K562 (cell line): Measurements from ENCODE around the gene MAP2K7. TPM values are rescaled to one million over a fixed set of nuclear protein-coding genes. Genes with fewer than 3 reads are reported as not detected.

Experiments
- ATAC-seq: fragments of 200-7000 bp; cut with Tn5 transposase; 3 replicates; pipeline ENCODE4 v1.9.1; 2020; ENCODE audit warnings: moderate library complexity
- BruUV-seq: library from RNA; stranded (reverse); fragments of 400-500 nt; replicated peaks from 2 replicates; lab custom pipeline; 2021; lab: Mats Ljungman, UMichigan
- CTCF ChIA-PET: fragments of 300-600 bp; formaldehyde crosslinking; extraction: SDS; loops from one replicate; lab custom pipeline; 2021; ENCODE audit warnings: low intra/inter-chr PET ratio; lab: Yijun Ruan, JAX
- POLR2A ChIA-PET: fragments of 300-600, 350-650 bp; sonication (Branson Sonifier 250); formaldehyde crosslinking; extraction: SDS; loops from one replicate; lab custom pipeline; 2021; ENCODE audit warnings: antibody characterized with exemption, inconsistent platforms; lab: Yijun Ruan, JAX
- DNase-seq, 4 experiments: peaks; one replicate each; pipeline versions ENCODE4 v3.0.0 to v3.0.0-alpha.2; 2011 to 2018; ENCODE audit warnings: low spot score in 3 of 4, mixed read lengths in 3 of 4; ENCODE audit errors: extremely low read depth in 1 of 4
- FAIRE-seq: peaks from 2 replicates; lab custom pipeline; 2011; peaks lifted over from hg19 to GRCh38; lab: Jason Lieb, UNC
- H2AFZ ChIP-seq: 2 replicates; pipeline ENCODE4 v1.6.0; 2011; ENCODE audit warnings: low read depth, low read length, control low read depth, inconsistent platforms
- H3K27ac ChIP-seq: fragments of 200-600 bp; 3 replicates; pipeline ENCODE4 v1.8.0; 2011; ENCODE audit warnings: low read depth, mild to moderate bottlenecking, control low read depth, inconsistent platforms, low read length, moderate library complexity, mixed read lengths; ENCODE audit errors: extremely low read depth
- H3K27me3 ChIP-seq, 2 experiments: fragments of 300-600 bp in 1 of 2; 2 replicates in 1 of 2; 3 replicates in 1 of 2; pipeline versions ENCODE4 v1.6.0 to v1.8.0; 2011; ENCODE audit warnings: inconsistent platforms in 2 of 2, low read length in 2 of 2, mild to moderate bottlenecking in 1 of 2, mixed read lengths in 1 of 2, moderate library complexity in 1 of 2; ENCODE audit not compliant: control insufficient read depth in 2 of 2, insufficient read depth in 2 of 2
- H3K36me3 ChIP-seq: fragments of 300-600 bp; 3 replicates; pipeline ENCODE4 v1.8.0; 2011; ENCODE audit warnings: mild to moderate bottlenecking, low read length, inconsistent platforms; ENCODE audit not compliant: control insufficient read depth, insufficient read depth
- H3K4me1 ChIP-seq, 2 experiments: fragments of 200-600 bp in 1 of 2; replicated peaks in 1 of 2; 2 replicates in 1 of 2; 3 replicates in 1 of 2; pipeline versions ENCODE4 v1.5.1 to v1.8.0; 2011; ENCODE audit warnings: inconsistent platforms in 2 of 2, low read length in 2 of 2, mild to moderate bottlenecking in 1 of 2, mixed read lengths in 1 of 2, moderate library complexity in 1 of 2; ENCODE audit not compliant: control insufficient read depth in 2 of 2, insufficient read depth in 2 of 2
- H3K4me2 ChIP-seq: 2 replicates; pipeline ENCODE4 v1.6.1; 2011; ENCODE audit warnings: low read length, control low read depth, inconsistent platforms, mixed read lengths; ENCODE audit not compliant: insufficient read depth
- H3K4me3 ChIP-seq: fragments of 200-600 bp; sonication (generic), shearing (Covaris generic); 2 replicates; pipeline ENCODE4 v1.5.1; 2016; ENCODE audit warnings: control low read depth, inconsistent platforms
- H3K79me2 ChIP-seq: fragments of 200-600 bp; 3 replicates; pipeline ENCODE4 v1.8.0; 2011; ENCODE audit warnings: low read length, inconsistent platforms; ENCODE audit not compliant: control insufficient read depth, insufficient read depth
- H3K9ac ChIP-seq, 2 experiments: 2 replicates each; pipeline versions ENCODE4 v1.6.0 to v1.6.1; 2011; ENCODE audit warnings: low read depth in 2 of 2, low read length in 2 of 2, control low read depth in 1 of 2, inconsistent platforms in 1 of 2, mild to moderate bottlenecking in 1 of 2, mixed read lengths in 1 of 2; ENCODE audit not compliant: insufficient read depth in 1 of 2
- H3K9me1 ChIP-seq: one replicate; pipeline ENCODE4 v1.6.0; 2011; ENCODE audit warnings: inconsistent platforms, mild to moderate bottlenecking, low read length, moderate library complexity; ENCODE audit not compliant: control insufficient read depth, insufficient read depth
- H3K9me3 ChIP-seq: replicated peaks from 2 replicates; pipeline ENCODE4 v1.5.1; 2011; ENCODE audit warnings: low read depth, low read length, inconsistent platforms; ENCODE audit not compliant: control insufficient read depth, insufficient read depth
- H4K20me1 ChIP-seq: replicated peaks from 2 replicates; pipeline ENCODE4 v1.6.1; 2011; ENCODE audit warnings: low read length, inconsistent platforms, mixed read lengths; ENCODE audit not compliant: control insufficient read depth, insufficient read depth
- ASH1L ChIP-seq: fragments of 450-650 bp; IDR thresholded peaks from 2 replicates; pipeline ENCODE4 v1.6.1; 2018; ENCODE audit warnings: borderline replicate concordance, mild to moderate bottlenecking, low read depth; ENCODE audit not compliant: partially characterized antibody
- MEIS2 ChIP-seq: fragments of 450-650 bp; IDR thresholded peaks from 2 replicates; pipeline ENCODE4 v1.6.1; 2014; ENCODE audit warnings: mild to moderate bottlenecking; ENCODE audit not compliant: partially characterized antibody
- NBN ChIP-seq: fragments of 450-650 bp; IDR thresholded peaks from 2 replicates; pipeline ENCODE4 v1.6.1; 2016; ENCODE audit warnings: low read depth, mild to moderate bottlenecking
- PML ChIP-seq: IDR thresholded peaks from 2 replicates; pipeline ENCODE4 v1.6.1; 2012; ENCODE audit warnings: low read length, inconsistent platforms
- POLR2G ChIP-seq: fragments of 200-400 bp; formaldehyde crosslinking; IDR thresholded peaks from 2 replicates; pipeline ENCODE4 v1.6.1; 2017; ENCODE audit warnings: low read depth, mild to moderate bottlenecking, antibody characterized with exemption, low read length, moderate library complexity
- TAL1 ChIP-seq: fragments of 450-650 bp; IDR thresholded peaks from 2 replicates; pipeline ENCODE4 v1.6.1; 2016; ENCODE audit warnings: mild to moderate bottlenecking
- ZBTB33 ChIP-seq: sonication (generic); formaldehyde crosslinking; IDR thresholded peaks from 2 replicates; pipeline ENCODE4 v1.8.1; 2023; ENCODE audit warnings: mild to moderate bottlenecking, missing genetic modification reagents
- ZFP91 ChIP-seq: sonication (generic); formaldehyde crosslinking; IDR thresholded peaks from 2 replicates; pipeline ENCODE4 v1.8.0; 2022; ENCODE audit warnings: mild to moderate bottlenecking, missing genetic modification reagents
- WGBS: fragments of 100-300 bp; shearing (Covaris generic); methylation state at CpG from one replicate; pipeline ENCODE4 v1.1.6; 2016; ENCODE audit warnings: low coverage, mixed read lengths; ENCODE audit not compliant: insufficient coverage; ENCODE audit errors: missing lambda C conversion rate; 5-methylcytosine and 5-hydroxymethylcytosine counted together
- in situ Hi-C: fragments of 300-500 bp; cut with MboI; formaldehyde crosslinking; loops from 4 replicates; pipeline ENCODE4 v1.15.0; 2018; ENCODE audit warnings: inconsistent platforms, mixed read lengths
- intact Hi-C: fragments of 100-400 bp; cut with micrococcal nuclease; formaldehyde crosslinking; loops from 2 replicates; pipeline ENCODE4 v1.14.2; 2022
- polyA plus RNA-seq, 8 experiments: library from polyadenylated mRNA; depleted of rRNA in 4 of 8; stranded (reverse) in 5 of 8; unstranded in 3 of 8; fragments of >200 nt; fragmentation: Nextera tagmentation in 2 of 8; fragmentation: Illumina TruSeq in 1 of 8; extraction: Ambion mirVana in 2 of 8; extraction: Trizol in 1 of 8; gene quantifications; 2 replicates each; pipeline versions ENCODE4 v1.2.1 to v1.2.3, GENCODE V29; 2011 to 2014; ENCODE audit warnings: inconsistent platforms in 1 of 8, missing spikeins in 1 of 8
- total RNA-seq, 7 experiments: library from RNA; depleted of rRNA in 6 of 7; stranded (reverse); fragments of >200 nt in 6 of 7; fragmentation: Illumina TruSeq in 2 of 7; extraction: Trizol in 2 of 7; gene quantifications; 2 replicates each; pipeline versions ENCODE4 v1.2.1 to v1.2.3, GENCODE V29; 2011 to 2021; ENCODE audit warnings: low replicate concordance in 1 of 7

The MAP2K7 gene
- total and polyA plus RNA-seq, 9 of the 15 experiments (the other 6 are each of a cell fraction or from before 2014, with no cell fraction given): 0.51 to 45.8 (median 14.1) TPM

DNA sequence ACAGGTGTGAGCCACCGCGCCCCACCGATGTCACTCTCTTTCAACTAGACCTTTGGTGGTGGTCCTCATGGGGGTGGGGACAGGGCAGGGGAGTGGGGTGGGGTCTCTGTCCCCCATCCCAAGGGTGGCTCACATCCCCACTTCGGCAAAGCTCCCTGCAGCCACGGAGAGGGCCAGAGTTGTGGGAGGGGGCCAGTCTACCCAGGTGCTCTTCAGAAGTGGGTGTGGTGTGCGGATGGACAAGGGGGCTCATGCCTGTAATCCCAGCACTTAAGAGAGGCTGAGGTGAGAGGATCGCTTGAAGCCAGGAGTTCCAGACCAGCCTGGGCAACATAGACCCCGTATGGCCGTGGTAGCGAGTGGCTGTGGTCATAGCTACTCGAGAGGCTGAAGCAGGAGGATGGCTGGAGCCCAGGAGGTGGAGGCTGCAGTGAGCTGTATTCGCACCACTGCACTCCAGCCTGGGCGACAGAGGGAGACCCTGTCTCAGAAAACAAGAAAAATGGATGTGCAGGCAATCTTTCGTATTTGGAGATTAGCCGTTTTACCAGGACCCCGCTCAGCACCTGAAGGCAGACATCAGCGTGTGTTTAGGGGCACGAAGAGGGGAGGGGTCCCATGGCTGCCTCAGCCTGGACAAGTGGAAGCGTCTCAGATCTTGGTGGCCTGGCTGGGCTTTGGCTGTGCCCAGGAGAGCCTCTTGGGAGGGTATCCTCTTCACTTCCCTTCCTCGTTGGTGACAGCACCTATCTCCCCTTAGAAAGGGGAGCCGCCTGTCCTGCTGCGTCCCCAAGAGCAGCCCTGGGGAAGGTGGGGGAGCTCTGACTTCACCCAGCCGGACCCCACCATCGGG lies 11.8 kb downstream of the MAP2K7 start (continued):
- TF ChIP-seq MEIS2 (no peak), ZFP91 (no peak), ASH1L (no peak)

- ATAC-seq (no peak), FAIRE-seq (no peak), DNase-seq (no peak)
- ChIA-PET POLR2A (interaction anchor here (0.6 to 1.7 kb wide), 2 partner anchors 13 to 88 kb away, joined by 3 to 5 read pairs; partner anchors contain the start of gene MAP2K7), CTCF (no interaction called here)
- no peak overlapping the region for H3K4me2 ChIP-seq
- no peaks in the 10 kb centered on the region for H3K9me1 ChIP-seq
- H3K9ac ChIP-seq: no peak overlapping the region
- H4K20me1 ChIP-seq: peaks cover 5% of the 10 kb centered on the region; the same call in 1 of the 2 replicates
- peaks cover 9 to 70% of the 10 kb centered on the region in 2 experiments for H3K4me1 ChIP-seq
- BruUV-seq: no TSS peak
- no peaks in the 10 kb centered on the region for H3K9me3 ChIP-seq
- TF ChIP-seq PML (no peak), POLR2G (peak; percentile 57), ZBTB33 (CRISPR knock-in tag) (peak; percentile 79), TAL1 (no peak), NBN (no peak)
- H3K79me2 ChIP-seq: peaks cover 14% of the 10 kb centered on the region
- H3K27me3 ChIP-seq: no peaks in the 10 kb centered on the region
- no peak overlapping the region for H2AFZ ChIP-seq
- no peak overlapping the region for H3K4me3 ChIP-seq
- H3K27ac ChIP-seq: no peak overlapping the region
- intact Hi-C loops (no loop called here), in situ Hi-C loops (no loop called here)
- WGBS: 84% methylated on average over 11 of the region's 104 CpGs
- peaks cover 20% of the 10 kb centered on the region; the same call in 1 of the 3 replicates for H3K36me3 ChIP-seq
Observed at GRCh38 chr19:7916103-7916954, 12.7 kb downstream of the MAP2K7 start.
